ENCODE results near the gene SAXO1. TPM values are rescaled to one million over a fixed set of nuclear protein-coding genes. Genes with fewer than 3 reads are reported as not detected.
"Not testable (repeated sequence)": the region's sequence is repeated elsewhere in the genome, so short reads cannot be mapped to it uniquely, and the experiment has no call there.

SAXO1 gene
- total RNA-seq, result under 0.01 TPM in 1 of 2 replicates, not detected in the other

GRCh38 chr9:19033015-19033414 is at the start of gene SAXO1:
TSS of gene SAXO1 (minus strand) at chr9:19033209. CDS start at chr9:19032908, 301 bp downstream.
- no peak for DNase-seq (ENCODE audit: low read depth)

- peak; percentile 66 for DNase-seq (ENCODE audit: low read depth)
Measured at GRCh38 chr9:19074836-19075235, 41.8 kb upstream of the SAXO1 start.

GRCh38 chr9:19074229-19074628 is 41.2 kb upstream of the SAXO1 start:
- DNase-seq (ENCODE audit: low read depth), result no peak

- no peak for DNase-seq (ENCODE audit: low read depth)
Measured at GRCh38 chr9:19057033-19057432, 24.0 kb upstream of the SAXO1 start.

GRCh38 chr9:19050637-19051591 is 17.9 kb upstream of the SAXO1 start:
- peak; percentile 65 for DNase-seq (ENCODE audit: low read depth)

- peak; percentile 31 for DNase-seq (ENCODE audit: low read depth)
Measured at GRCh38 chr9:19049917-19050636, 17.1 kb upstream of the SAXO1 start.

DNA sequence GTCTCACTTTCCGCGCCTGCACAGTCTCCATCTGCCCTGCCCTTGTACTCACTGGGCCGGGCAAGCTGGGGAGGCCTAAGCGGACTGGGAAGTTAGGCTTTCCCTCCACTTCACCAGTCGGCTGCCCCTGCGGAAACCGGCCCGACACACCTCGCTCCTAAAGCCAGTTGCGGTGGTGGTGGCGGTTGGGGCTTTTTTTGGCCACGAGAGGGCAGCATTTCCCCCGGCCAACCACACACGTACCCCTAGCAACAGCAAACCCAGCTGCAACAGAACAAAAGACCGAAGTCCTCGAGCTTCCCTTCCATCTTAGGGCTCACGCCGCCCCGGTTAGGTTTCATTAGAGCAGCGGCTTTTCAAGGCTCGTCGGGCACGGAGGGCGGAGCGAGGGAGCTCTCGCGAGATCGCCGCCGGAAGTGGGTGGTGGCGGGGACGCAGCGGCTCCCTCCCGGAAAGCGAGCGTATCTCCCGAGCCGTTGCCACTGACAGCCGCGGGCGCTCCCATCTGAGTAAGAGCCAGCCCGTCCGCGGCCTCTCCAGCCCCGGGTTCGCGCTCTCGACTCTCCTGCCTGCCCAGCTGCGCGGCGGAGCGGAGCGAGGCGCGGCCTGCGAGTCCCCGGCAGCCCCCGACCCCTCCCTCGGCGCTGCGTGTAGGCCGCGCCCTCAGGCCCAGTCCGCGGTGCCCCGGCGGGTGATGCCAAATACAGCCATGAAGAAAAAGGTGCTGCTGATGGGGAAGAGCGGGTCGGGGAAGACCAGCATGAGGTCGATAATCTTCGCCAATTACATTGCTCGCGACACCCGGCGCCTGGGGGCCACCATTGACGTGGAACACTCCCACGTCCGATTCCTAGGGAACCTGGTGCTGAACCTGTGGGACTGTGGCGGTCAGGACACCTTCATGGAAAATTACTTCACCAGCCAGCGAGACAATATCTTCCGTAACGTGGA is 16.2 kb upstream of the SAXO1 start, which contains the start of gene RRAGA:
TSS of gene RRAGA (plus strand) at position 462 of the 951 bp plus-strand sequence. CDS start at position 695, 233 bp downstream.
- DNase-seq (ENCODE audit: low read depth), result peak; percentile 94

GRCh38 chr9:19036611-19037010 is 3.6 kb upstream of the SAXO1 start:
- DNase-seq (ENCODE audit: low read depth), result no peak

DNA sequence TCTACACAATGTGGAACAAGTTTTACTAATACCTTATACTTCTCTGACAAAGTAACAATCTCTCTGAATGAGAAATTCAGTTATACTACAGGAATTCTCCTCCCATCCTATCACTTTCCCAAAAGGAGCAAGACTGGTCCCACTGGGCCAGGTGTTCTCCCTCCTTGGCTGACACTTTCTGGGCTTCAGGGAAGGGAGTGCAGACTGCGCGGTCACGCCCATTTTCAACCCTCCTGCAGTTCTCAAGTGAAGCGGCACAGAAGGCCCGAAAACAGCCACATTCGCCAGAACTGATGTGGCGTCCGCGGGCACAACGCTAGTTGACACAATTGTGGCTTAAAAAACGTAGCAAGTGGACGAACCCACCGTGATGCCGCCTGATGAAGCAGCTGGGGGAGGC is 603 bp downstream of the SAXO1 start:
- no peak for DNase-seq (ENCODE audit: low read depth)

- no peak for DNase-seq (ENCODE audit: low read depth)
Measured at GRCh38 chr9:19030899-19031298, 2.1 kb downstream of the SAXO1 start.

DNA sequence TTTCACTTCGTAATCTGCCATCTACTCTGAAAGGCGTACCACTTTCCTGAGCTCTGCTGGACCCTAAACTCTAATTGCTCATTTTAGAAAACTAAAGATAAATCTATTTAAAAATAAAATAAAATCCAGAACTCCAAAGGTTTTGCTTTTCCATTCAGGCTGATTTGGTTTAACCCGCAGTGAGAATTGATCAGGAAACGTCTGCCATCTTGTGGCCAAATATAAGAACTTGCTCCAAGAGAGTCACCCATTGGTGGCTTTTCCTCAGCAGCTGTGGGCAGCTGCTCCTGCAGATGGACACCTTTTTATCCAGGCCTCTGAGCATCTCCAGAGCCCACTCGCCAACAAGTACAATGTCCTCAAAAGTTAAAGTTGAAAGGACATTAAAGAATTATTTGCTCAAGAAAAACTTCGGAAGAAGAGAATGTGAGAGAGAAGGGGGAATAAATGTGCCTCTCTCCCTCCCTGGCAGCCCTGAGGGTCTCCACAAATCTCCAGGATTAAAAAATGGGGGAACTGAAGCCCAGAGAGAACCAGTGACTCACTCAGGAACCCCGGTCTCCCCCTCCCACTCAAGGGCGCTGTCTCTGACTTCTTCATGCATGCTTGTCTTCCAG is 4.1 kb downstream of the SAXO1 start:
- DNase-seq (ENCODE audit: low read depth), result peak; percentile 58

DNA sequence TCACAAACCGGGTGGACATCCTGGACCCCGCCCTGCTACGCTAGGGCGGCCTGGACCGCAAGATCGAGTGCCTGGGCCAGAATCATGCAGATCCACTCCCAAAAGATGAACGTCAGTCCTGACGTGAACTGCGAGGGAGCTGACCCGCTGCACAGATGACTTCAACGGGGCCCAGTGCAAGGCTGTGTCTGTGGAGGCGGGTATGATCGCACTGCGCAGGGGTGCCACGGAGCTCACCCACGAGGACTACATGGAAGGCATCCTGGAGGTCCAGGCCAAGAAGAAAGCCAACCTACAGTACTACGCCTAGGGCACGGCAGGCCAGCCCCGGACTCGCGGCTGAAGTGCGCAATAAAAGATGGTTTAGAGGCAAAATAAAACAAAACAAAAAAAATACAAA is 5.2 kb downstream of the SAXO1 start:
- no peak for DNase-seq (ENCODE audit: low read depth)

- DNase-seq (ENCODE audit: low read depth), result no peak
Measured at GRCh38 chr9:19026375-19026774, 6.6 kb downstream of the SAXO1 start.

DNA sequence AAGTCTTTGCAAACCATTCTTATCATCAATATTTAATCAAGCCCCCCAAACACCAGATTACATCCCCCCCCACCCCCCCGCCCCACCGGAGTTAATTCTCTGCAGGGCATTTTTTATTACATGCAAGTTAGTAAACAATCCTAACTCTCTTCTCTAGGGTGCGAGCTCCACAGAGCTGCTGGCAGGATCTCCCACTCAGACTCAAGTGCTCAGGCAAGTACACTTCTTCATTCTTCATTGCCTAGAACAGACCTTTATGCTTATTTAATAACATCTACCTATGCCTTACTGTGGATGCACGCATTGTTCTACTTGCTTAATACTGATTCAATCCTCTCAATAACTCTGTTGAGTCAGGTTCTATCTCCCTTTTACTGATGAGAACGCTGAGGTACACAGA is 9.9 kb downstream of the SAXO1 start:
- DNase-seq (ENCODE audit: low read depth), result no peak

DNA sequence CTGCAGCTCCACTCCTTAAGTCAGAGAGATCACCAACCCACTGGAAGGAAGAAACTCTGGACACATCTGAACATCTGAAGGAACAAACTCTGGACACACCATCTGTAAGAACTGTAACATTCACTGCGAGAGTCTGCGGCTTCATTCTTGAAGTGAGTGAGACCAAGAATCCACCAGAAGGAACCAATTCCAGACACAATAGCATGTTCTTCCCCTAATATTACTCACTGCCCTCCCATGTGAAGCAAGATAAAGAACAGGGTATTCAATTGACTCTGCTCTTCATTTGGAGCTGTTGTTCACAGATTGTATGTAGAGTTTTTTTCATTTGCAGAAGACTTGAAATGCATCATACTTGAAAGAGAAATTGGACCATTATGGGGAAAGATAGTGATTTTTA is 10.8 kb downstream of the SAXO1 start:
- no peak for DNase-seq (ENCODE audit: low read depth)

- DNase-seq (ENCODE audit: low read depth), result not testable (repeated sequence)
Measured at GRCh38 chr9:19021649-19022048, 11.4 kb downstream of the SAXO1 start.

DNA sequence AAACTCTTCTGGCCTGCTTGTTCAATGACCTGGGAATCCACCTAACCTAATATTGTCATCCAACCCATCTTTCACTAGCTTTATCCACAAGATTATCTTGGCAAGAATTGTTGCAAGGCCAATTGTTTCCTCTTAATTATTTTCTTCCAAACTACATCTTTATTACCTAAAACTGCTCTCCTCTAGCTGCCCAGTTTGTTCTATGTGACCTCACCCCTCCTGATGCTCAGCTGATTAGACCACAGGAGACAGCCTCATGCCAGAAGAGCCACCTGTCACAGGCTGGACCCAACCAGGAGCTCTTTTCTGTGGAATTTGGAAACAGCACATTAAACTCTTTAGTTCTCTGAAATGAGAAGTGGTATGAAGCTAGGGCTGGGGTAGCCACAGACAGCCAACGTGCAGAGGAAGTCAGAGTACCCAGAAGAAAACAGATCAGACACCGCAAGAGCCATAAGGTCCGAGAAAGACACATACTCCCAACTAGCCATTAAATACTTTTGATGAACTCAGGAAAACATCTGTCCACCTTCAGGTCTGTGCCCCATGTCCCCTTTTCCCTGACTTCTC is 12.0 kb downstream of the SAXO1 start:
- DNase-seq (ENCODE audit: low read depth), result no peak

- no peak for DNase-seq (ENCODE audit: low read depth)
Measured at GRCh38 chr9:19018201-19018600, 14.8 kb downstream of the SAXO1 start.

DNA sequence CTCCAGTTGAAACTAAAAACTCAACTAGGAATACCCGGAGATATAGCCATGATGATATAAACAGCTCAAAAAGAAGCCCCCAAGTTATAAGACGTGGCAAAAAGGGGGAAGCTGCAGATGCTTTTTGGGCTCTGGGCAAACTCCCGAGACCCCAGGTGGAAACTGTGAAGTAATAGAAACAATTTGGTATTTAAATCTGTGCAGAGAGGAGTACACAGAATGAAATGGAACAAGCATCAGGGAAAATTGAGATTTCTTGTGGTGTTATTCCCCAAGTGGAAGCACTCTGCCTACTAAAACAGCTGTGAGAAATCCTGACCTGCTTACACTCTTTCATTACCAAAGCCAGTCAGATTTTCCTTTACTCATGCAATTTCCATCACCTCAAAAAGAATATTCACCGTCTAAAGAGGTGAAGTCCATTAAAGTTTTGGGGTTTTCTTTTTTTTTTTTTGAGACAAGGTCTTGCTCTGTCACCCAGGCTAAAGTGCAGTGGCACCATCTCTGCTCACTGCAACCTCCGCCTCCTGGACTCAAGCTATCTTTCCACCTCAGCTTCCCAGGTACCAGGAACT is 23.5 kb downstream of the SAXO1 start:
- DNase-seq (ENCODE audit: low read depth), result no peak

DNA sequence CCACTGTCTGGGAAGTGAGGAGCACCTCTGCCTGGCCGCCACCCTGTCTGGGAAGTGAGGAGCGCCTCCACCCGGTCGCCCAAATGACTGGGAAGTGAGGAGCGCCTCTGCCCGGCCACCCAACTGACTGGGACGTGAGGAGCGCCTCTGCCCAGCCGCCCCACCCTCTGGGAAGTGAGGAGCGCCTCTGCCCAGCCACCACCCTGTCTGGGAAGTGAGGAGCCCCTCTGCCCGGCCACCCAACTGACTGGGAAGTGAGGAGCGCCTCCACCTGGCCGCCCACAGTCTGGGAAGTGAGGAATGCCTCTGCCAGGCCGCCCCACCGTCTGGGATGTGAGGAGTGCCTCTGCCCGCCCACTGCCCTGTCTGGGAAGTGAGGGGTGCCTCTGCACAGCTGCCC is 32.9 kb downstream of the SAXO1 start:
- DNase-seq (ENCODE audit: low read depth), result no peak
